Panc1 (cell line): Measurements from ENCODE around the gene PTPRA. TPM values are rescaled to one million over a fixed set of nuclear protein-coding genes. Genes with fewer than 3 reads are reported as not detected.

Experiments
- ATAC-seq: fragments of 200-7000 bp; cut with Tn5 transposase; 2 replicates; pipeline ENCODE4 v1.9.1; 2020; ENCODE audit warnings: mild to moderate bottlenecking, moderate library complexity
- BruUV-seq: library from RNA; stranded (reverse); fragments of 400-500 nt; replicated peaks from 2 replicates; lab custom pipeline; 2021; lab: Mats Ljungman, UMichigan
- CTCF ChIA-PET: fragments of 300-600 bp; sonication (Branson Sonifier 250); formaldehyde crosslinking; loops from one replicate; lab custom pipeline; 2022; ENCODE audit warnings: antibody characterized with exemption; lab: Charles Lee
- POLR2A ChIA-PET: fragments of 300-600 bp; sonication (Branson Sonifier 250); formaldehyde crosslinking; loops from one replicate; lab custom pipeline; 2022; ENCODE audit warnings: antibody characterized with exemption; lab: Charles Lee
- DNase-seq: peaks from one replicate; pipeline ENCODE4 v3.0.0-alpha.2; 2010; ENCODE audit warnings: low read depth, low spot score
- H3K27ac ChIP-seq: 2 replicates; pipeline ENCODE4 v1.5.1; 2011; ENCODE audit warnings: mild to moderate bottlenecking, low read length, inconsistent platforms
- H3K27me3 ChIP-seq: fragments of 200-500 bp; sonication (Bioruptor generic); 2 replicates; pipeline ENCODE4 v1.6.0; 2014; ENCODE audit warnings: low read length, inconsistent platforms; ENCODE audit not compliant: control insufficient read depth, insufficient read depth
- H3K36me3 ChIP-seq: fragments of 200-500 bp; sonication (Bioruptor generic); 2 replicates; pipeline ENCODE4 v1.5.1; 2014; ENCODE audit warnings: inconsistent platforms, mild to moderate bottlenecking, low read length, moderate library complexity; ENCODE audit not compliant: control insufficient read depth, insufficient read depth
- H3K4me1 ChIP-seq: 2 replicates; pipeline ENCODE4 v1.5.1; 2011; ENCODE audit warnings: inconsistent platforms, mild to moderate bottlenecking, low read length, moderate library complexity; ENCODE audit not compliant: control insufficient read depth, insufficient read depth
- H3K4me3 ChIP-seq, 2 experiments: 2 replicates each; pipeline ENCODE4 v1.5.1; 2011 to 2012; ENCODE audit warnings: low read depth in 2 of 2, low read length in 2 of 2, mild to moderate bottlenecking in 2 of 2, inconsistent platforms in 1 of 2, moderate library complexity in 1 of 2
- H3K9me3 ChIP-seq: fragments of 200-500 bp; sonication (Bioruptor generic); 2 replicates; pipeline ENCODE4 v1.5.1; 2014; ENCODE audit warnings: low read depth, mild to moderate bottlenecking, inconsistent platforms, low read length, moderate library complexity; ENCODE audit not compliant: control insufficient read depth, insufficient read depth
- CTCF ChIP-seq: fragments of 450-650 bp; IDR thresholded peaks from 2 replicates; pipeline ENCODE4 v1.5.1; 2017; ENCODE audit warnings: mild to moderate bottlenecking
- POLR2AphosphoS5 ChIP-seq: IDR thresholded peaks from 2 replicates; pipeline ENCODE4 v1.6.1; 2012; ENCODE audit warnings: mild to moderate bottlenecking, low read depth, low read length, moderate library complexity
- REST ChIP-seq, 2 experiments: IDR thresholded peaks; 2 replicates each; pipeline ENCODE4 v1.6.1; 2011 to 2012; ENCODE audit warnings: low read depth in 2 of 2, control low read depth in 1 of 2, low read length in 1 of 2, mild to moderate bottlenecking in 1 of 2, moderate library complexity in 1 of 2; ENCODE audit not compliant: insufficient read depth in 1 of 2
- SIN3A ChIP-seq: IDR thresholded peaks from 2 replicates; pipeline ENCODE4 v1.6.1; 2012; ENCODE audit warnings: low read depth, mild to moderate bottlenecking, low read length, moderate library complexity, borderline replicate concordance; ENCODE audit not compliant: insufficient read depth
- TCF7L2 ChIP-seq: IDR thresholded peaks from 2 replicates; pipeline ENCODE4 v1.6.1; 2011; ENCODE audit warnings: mild to moderate bottlenecking, low read depth, low read length, inconsistent platforms
- in situ Hi-C: cut with HindIII; loops from 2 replicates; pipeline ENCODE4 v1.10.0; 2016; ENCODE audit warnings: low sequenced_read_pairs, low pct_unique_long_range_greater_than_20kb
- intact Hi-C: fragments of 100-400 bp; cut with micrococcal nuclease; formaldehyde crosslinking; loops from one replicate; pipeline ENCODE4 v1.10.0; 2022; ENCODE audit not compliant: unreplicated experiment
- total RNA-seq: library from RNA; stranded (reverse); gene quantifications from one replicate; pipeline ENCODE4 v1.2.1, GENCODE V29; 2021; ENCODE audit not compliant: unreplicated experiment

PTPRA gene
- total RNA-seq, 1 experiment from 2014 or later = 56.6 TPM

- in situ Hi-C loops (no loop called here), intact Hi-C loops (no loop called here)
- H3K27ac ChIP-seq = no peak overlapping the region
- POLR2A ChIA-PET = no interaction called here
- H3K4me1 ChIP-seq = no peaks in the 10 kb centered on the region
- peaks cover 1% of the 10 kb centered on the region; the same call in 1 of the 2 replicates for H3K36me3 ChIP-seq
- DNase-seq = no peak
- BruUV-seq = no TSS peak
- TF ChIP-seq POLR2AphosphoS5 = no peak
- TF ChIP-seq SIN3A = no peak
- H3K4me3 ChIP-seq = no peak overlapping the region
- no peaks in the 10 kb centered on the region for H3K27me3 ChIP-seq
- CTCF ChIA-PET = interaction anchor here (0.7 kb wide), 1 partner anchor 70 kb away, joined by 6 read pairs; no protein-coding TSS in a partner anchor
- H3K9me3 ChIP-seq = no peaks in the 10 kb centered on the region
- no peak for ATAC-seq
Measured at GRCh38 chr20:2981646-2982045, 108.4 kb downstream of the PTPRA start.

- intact Hi-C loops (no loop called here), in situ Hi-C loops (no loop called here)
- DNase-seq = no peak
- ChIA-PET POLR2A (no interaction called here), CTCF (interaction anchor here (0.5 kb wide), 1 partner anchor 184 kb away, joined by 3 read pairs; no protein-coding TSS in a partner anchor)
- no peak overlapping the region for H3K4me3 ChIP-seq
- H3K9me3 ChIP-seq = no peaks in the 10 kb centered on the region
- ATAC-seq = no peak
- no peaks in the 10 kb centered on the region for H3K27me3 ChIP-seq
- no peak overlapping the region for H3K27ac ChIP-seq
- TF ChIP-seq SIN3A (no peak), REST (IDR thresholded peaks at IDR 0.05; ENCODE audit: insufficient read depth in 1 of 2, low read depth in 2 of 2, low read length in 1 of 2) (no peak), CTCF (no peak), POLR2AphosphoS5 (no peak), TCF7L2 (no peak)
- H3K4me1 ChIP-seq = no peaks in the 10 kb centered on the region
- BruUV-seq = no TSS peak
- peaks cover 3% of the 10 kb centered on the region; the same call in 1 of the 2 replicates for H3K36me3 ChIP-seq
Measured at GRCh38 chr20:2983508-2983907, 110.2 kb downstream of the PTPRA start.

- ChIA-PET CTCF (interaction anchor here (0.5 kb wide), 1 partner anchor 183 kb away, joined by 3 read pairs; no protein-coding TSS in a partner anchor), POLR2A (no interaction called here)
- H3K4me1 ChIP-seq = no peaks in the 10 kb centered on the region
- H3K36me3 ChIP-seq = peaks cover 3% of the 10 kb centered on the region; the same call in 1 of the 2 replicates
- in situ Hi-C loops = no loop called here
- TF ChIP-seq SIN3A (no peak), CTCF (no peak), REST (IDR thresholded peaks at IDR 0.05; ENCODE audit: insufficient read depth in 1 of 2, low read depth in 2 of 2, low read length in 1 of 2) (no peak), POLR2AphosphoS5 (no peak), TCF7L2 (no peak)
- DNase-seq (no peak), ATAC-seq (no peak)
- intact Hi-C loops = no loop called here
- H3K4me3 ChIP-seq = no peak overlapping the region
- no TSS peak for BruUV-seq
- no peak overlapping the region for H3K27ac ChIP-seq
- no peaks in the 10 kb centered on the region for H3K9me3 ChIP-seq
- H3K27me3 ChIP-seq = no peaks in the 10 kb centered on the region
Measured at GRCh38 chr20:2984028-2984501, 110.8 kb downstream of the PTPRA start.
